ENCODE measurements around the gene HDAC8. TPM values are rescaled to one million over a fixed set of nuclear protein-coding genes. Genes with fewer than 3 reads are reported as not detected.
"Not testable (repeated sequence)": the region's sequence is repeated elsewhere in the genome, so short reads cannot be mapped to it uniquely, and the experiment has no call there.

HDAC8 gene
- total RNA-seq, 6 experiments from 2014 or later = 12.6 to 19.4 (median 17.0) TPM

DNA sequence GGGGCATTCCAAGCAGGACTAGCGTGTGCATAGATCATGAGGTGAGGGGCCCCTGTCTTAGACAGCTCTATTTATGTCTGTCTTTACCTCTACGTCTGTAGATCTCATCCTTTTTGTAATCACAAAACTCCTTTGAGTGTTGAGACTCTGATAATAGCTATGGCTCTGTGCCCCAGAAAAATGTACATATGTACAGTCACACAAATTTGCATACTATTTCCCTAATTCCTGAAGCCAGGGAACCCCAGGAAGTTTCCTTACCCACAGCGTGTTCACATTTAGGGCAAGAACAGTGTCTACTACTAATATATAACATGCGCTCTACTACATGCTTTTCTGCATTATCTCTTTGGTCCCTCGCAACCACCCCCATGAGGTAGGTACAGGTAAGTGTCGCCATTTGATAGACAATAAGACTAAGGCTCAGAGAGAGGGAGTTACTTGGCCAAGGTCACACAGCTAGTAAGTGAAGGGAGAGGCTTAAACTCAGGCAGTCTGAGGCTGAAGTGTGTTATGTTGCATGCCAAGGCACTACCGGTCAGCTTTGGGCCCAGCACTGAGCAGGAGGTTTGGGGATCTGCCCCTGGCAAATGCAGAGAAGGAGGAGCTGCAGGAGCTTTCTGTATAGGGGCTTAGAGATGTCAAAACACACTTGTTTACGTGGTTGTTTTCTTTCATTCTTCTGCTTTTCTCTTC lies 245.9 kb downstream of the HDAC8 start:
- no peaks in the 10 kb centered on the region for H3K9me3 ChIP-seq
- intact Hi-C loops (cut with DNase I) = no loop called here
- 77% methylated on average over 7 of the region's 8 CpGs for WGBS (ENCODE audit: insufficient coverage, low coverage, low lambda C conversion rate, missing lambda C conversion rate)
- H3K27me3 ChIP-seq = no peaks in the 10 kb centered on the region
- no peaks in the 10 kb centered on the region for H3K36me3 ChIP-seq
- H3K4me1 ChIP-seq = no peaks in the 10 kb centered on the region
- DNase-seq = no peak
- ATAC-seq = no peak
- TF ChIP-seq, protein P1, sequence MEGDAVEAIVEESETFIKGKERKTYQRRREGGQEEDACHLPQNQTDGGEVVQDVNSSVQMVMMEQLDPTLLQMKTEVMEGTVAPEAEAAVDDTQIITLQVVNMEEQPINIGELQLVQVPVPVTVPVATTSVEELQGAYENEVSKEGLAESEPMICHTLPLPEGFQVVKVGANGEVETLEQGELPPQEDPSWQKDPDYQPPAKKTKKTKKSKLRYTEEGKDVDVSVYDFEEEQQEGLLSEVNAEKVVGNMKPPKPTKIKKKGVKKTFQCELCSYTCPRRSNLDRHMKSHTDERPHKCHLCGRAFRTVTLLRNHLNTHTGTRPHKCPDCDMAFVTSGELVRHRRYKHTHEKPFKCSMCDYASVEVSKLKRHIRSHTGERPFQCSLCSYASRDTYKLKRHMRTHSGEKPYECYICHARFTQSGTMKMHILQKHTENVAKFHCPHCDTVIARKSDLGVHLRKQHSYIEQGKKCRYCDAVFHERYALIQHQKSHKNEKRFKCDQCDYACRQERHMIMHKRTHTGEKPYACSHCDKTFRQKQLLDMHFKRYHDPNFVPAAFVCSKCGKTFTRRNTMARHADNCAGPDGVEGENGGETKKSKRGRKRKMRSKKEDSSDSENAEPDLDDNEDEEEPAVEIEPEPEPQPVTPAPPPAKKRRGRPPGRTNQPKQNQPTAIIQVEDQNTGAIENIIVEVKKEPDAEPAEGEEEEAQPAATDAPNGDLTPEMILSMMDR (IDR thresholded peaks at IDR 0.05) = no peak
- TF ChIP-seq POLR2A (IDR thresholded peaks at IDR 0.05) = no peak
- no peak overlapping the region for H3K4me3 ChIP-seq
- H3K27ac ChIP-seq = no peak overlapping the region

DNA sequence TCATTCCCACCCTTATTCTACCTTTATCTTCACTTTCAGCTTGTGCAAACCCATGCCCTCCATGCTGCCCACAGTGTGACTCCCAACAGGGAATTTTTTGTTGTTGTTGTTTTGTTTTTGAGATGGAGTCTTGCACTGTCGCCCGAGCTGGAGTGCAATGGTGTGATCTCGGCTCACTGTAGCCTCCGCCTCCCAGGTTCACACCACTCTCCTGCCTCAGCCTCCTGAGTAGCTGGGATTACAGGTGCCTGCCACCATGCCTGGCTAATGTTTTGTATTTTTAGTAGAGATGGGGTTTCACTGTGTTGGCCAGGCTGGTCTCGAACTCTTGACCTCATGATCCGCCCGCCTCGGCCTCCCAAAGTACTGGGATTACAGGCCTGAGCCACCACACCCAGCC lies 253.0 kb downstream of the HDAC8 start:
- H3K9me3 ChIP-seq; ATAC-seq; H3K27me3 ChIP-seq; H3K36me3 ChIP-seq; DNase-seq; H3K4me1 ChIP-seq; H3K27ac ChIP-seq; H3K4me3 ChIP-seq; intact Hi-C loops (cut with DNase I): not testable (repeated sequence)
- WGBS (ENCODE audit: insufficient coverage, low coverage, low lambda C conversion rate, missing lambda C conversion rate) = 74% methylated on average over 5 of the region's 8 CpGs

DNA sequence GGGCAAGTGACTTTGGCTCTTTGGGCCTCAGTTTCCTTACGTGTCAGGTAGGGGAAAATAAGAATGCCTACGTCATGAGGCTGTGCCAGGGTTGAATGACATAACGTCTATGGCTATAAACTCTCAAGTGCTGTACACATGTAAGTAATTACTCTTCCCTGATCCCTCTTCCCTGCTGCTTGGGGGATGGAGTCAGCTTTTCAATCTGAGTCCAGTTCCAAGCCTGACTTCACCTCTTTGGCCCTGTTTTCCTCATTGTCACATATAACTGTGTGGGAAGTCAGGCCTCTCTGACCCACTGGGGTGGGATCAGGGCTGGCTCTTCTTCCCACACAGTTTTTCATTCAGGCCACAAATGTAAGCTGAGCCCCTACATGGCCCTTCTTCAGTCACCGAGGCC lies 255.5 kb downstream of the HDAC8 start:
- Histone ChIP-seq H3K4me3 (no peak overlapping the region), H3K27ac (no peak overlapping the region), H3K27me3 (no peaks in the 10 kb centered on the region), H3K9me3 (no peaks in the 10 kb centered on the region), H3K4me1 (no peaks in the 10 kb centered on the region), H3K36me3 (no peaks in the 10 kb centered on the region)
- WGBS (ENCODE audit: insufficient coverage, low coverage, low lambda C conversion rate, missing lambda C conversion rate) = 33% methylated on average over 1 of the region's 4 CpGs
- ATAC-seq = no peak
- intact Hi-C loops (cut with DNase I) = no loop called here
- TF ChIP-seq POLR2A (IDR thresholded peaks at IDR 0.05) = no peak
- TF ChIP-seq, protein P1 (IDR thresholded peaks at IDR 0.05) = no peak
- no peak for DNase-seq

DNA sequence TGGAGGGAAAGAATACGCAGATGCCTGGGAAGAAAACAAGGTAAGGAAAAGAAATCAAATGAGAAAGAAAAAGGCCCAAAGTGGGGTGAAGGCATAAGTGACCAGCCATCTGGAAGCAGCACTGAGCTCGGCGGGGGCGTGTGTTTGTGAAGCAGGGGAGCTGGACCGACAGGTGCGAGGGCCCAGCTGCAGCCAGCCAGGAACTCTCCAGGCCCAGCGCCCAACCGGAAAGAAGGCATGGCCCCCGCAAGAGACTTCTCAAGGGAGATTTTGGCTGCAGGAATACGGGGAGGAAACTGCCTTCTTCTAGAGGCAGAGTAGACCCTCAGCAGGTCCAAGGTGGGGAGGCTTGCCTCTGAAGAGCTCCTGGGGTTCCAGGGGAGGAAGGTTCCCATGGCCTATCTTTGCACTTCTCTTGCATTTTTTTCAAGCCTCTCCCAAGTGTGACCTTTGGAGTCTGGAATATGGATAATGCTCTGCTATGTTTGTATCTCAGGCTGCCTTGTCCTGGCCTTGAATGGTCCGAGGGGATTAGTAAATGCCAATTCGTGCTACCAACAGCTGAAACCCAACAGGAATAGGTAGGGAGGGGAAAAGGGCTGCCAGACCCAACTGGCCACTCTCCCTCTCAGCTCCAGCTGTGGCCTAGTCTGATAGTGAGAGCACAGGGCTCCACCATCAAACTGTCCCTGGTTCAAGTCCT lies 256.1 kb downstream of the HDAC8 start:
- WGBS (ENCODE audit: insufficient coverage, low coverage, low lambda C conversion rate, missing lambda C conversion rate) = 48% methylated on average over 9 of the region's 12 CpGs
- no peak overlapping the region for H3K27ac ChIP-seq
- no peak for ATAC-seq
- intact Hi-C loops (cut with DNase I) = no loop called here
- no peaks in the 10 kb centered on the region for H3K9me3 ChIP-seq
- no peaks in the 10 kb centered on the region for H3K36me3 ChIP-seq
- H3K4me3 ChIP-seq = no peak overlapping the region
- no peak for DNase-seq
- H3K4me1 ChIP-seq = no peaks in the 10 kb centered on the region
- H3K27me3 ChIP-seq = no peaks in the 10 kb centered on the region
- TF ChIP-seq, protein P1 (IDR thresholded peaks at IDR 0.05) = no peak
- TF ChIP-seq POLR2A (IDR thresholded peaks at IDR 0.05) = no peak

DNA sequence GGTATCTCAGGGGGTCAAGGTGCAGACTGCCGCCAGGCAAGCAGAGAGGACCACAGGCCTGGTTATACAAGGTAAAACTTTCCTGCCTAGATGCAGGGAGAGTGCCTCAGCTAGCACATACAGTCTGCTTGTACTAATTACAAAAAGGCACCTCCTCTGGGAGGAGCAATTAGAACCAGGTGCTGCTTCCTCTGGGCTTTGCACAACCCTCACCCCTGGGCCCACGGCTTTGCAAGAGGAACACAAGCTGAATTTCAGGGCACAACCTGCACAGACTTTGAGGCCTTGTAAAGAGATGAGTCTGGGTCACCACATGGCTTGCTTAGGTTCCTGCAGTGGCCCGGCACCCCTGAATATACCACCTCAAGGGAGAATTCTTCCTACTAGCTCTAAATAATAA lies 257.8 kb downstream of the HDAC8 start:
- Histone ChIP-seq H3K4me1 (no peaks in the 10 kb centered on the region), H3K36me3 (no peaks in the 10 kb centered on the region), H3K9me3 (no peaks in the 10 kb centered on the region), H3K27ac (no peak overlapping the region), H3K4me3 (no peak overlapping the region), H3K27me3 (no peaks in the 10 kb centered on the region)
- TF ChIP-seq, protein P1 (IDR thresholded peaks at IDR 0.05) = no peak
- TF ChIP-seq POLR2A (IDR thresholded peaks at IDR 0.05) = no peak
- DNase-seq = no peak
- intact Hi-C loops (cut with DNase I) = no loop called here
- no peak for ATAC-seq
- WGBS (ENCODE audit: insufficient coverage, low coverage, low lambda C conversion rate, missing lambda C conversion rate) = no CpG with 5 or more reads among the region's 3 CpGs
